DOHH2 (cell line): Measurements from ENCODE around the gene ITGA3.

ENCODE experiments used
- CTCF ChIP-seq: fragments of 200-600 bp; sonication (generic); IDR thresholded peaks from one replicate; pipeline ENCODE4 v1.5.1; 2014; ENCODE audit warnings: antibody characterized with exemption, mild to moderate bottlenecking, low read depth, low read length; ENCODE audit not compliant: poor library complexity, severe bottlenecking
- EZH2phosphoT487 ChIP-seq: fragments of 200-600 bp; sonication (generic); IDR thresholded peaks from 2 replicates; pipeline ENCODE4 v1.6.1; 2017; ENCODE audit warnings: borderline replicate concordance, mild to moderate bottlenecking, antibody characterized with exemption, low read length, moderate library complexity, mixed read lengths

GRCh38 chr17:50048988-50049387 lies 6.9 kb upstream of the ITGA3 start:
- no peak for TF ChIP-seq CTCF
- TF ChIP-seq EZH2phosphoT487: no peak
